GM12872 (cell line): Measurements from ENCODE around the gene GPR32.

ENCODE experiments used
- TF ChIP-seq, protein P1 (sequence below): IDR thresholded peaks from 3 replicates; pipeline ENCODE4 v1.5.1; 2011; ENCODE audit warnings: low read depth, mild to moderate bottlenecking, low read length, moderate library complexity; ENCODE audit not compliant: insufficient read depth

GPR32 gene

GRCh38 chr19:50739132-50739913, 30.9 kb upstream of the GPR32 start:
- TF ChIP-seq, protein P1, sequence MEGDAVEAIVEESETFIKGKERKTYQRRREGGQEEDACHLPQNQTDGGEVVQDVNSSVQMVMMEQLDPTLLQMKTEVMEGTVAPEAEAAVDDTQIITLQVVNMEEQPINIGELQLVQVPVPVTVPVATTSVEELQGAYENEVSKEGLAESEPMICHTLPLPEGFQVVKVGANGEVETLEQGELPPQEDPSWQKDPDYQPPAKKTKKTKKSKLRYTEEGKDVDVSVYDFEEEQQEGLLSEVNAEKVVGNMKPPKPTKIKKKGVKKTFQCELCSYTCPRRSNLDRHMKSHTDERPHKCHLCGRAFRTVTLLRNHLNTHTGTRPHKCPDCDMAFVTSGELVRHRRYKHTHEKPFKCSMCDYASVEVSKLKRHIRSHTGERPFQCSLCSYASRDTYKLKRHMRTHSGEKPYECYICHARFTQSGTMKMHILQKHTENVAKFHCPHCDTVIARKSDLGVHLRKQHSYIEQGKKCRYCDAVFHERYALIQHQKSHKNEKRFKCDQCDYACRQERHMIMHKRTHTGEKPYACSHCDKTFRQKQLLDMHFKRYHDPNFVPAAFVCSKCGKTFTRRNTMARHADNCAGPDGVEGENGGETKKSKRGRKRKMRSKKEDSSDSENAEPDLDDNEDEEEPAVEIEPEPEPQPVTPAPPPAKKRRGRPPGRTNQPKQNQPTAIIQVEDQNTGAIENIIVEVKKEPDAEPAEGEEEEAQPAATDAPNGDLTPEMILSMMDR: no peak

- TF ChIP-seq, protein P1: no peak
Measured at GRCh38 chr19:50739914-50740426, 30.3 kb upstream of the GPR32 start.

GRCh38 chr19:50741179-50741933, 28.9 kb upstream of the GPR32 start:
- TF ChIP-seq, protein P1: no peak

DNA sequence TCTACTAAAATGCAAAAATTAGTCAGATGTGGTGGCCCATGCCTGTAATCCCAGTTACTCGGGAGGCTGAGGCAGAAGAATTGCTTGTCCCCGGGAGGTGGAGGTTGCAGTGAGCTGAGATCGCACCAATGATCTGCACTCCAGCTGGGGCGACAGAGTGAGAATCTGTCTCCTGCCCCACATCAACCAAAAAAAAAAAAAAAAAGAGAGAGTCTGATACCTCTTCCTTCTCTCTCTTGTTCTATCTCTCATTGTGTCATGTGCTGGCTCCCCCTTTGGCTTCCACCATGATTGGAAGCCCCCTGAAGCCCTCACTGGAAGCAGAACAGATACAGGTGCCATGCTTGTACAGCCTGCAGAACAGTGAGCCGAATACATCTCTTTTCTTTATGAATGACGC, 26.7 kb upstream of the GPR32 start:
- TF ChIP-seq, protein P1: no peak

DNA sequence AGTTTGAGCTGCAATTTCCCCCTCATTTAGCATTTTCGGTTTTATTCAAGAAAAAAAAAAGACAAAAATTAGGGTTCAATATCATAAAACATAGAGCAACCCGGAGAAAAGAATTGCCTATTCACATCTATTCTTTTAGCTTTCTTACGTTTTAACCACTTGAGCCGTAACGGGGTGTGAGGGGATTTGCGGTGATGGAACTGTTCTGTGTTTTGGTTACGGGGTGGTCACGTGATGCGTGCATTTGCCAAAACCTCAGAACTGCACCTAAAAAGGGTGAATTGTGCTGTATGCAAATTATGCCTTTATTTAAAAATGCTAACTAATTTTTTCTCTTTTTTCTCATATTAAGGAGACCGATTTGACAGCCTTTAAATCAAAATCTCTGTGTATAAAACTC, 25.0 kb upstream of the GPR32 start:
- TF ChIP-seq, protein P1: no peak

GRCh38 chr19:50749490-50749889, 20.8 kb upstream of the GPR32 start:
- TF ChIP-seq, protein P1: no peak

DNA sequence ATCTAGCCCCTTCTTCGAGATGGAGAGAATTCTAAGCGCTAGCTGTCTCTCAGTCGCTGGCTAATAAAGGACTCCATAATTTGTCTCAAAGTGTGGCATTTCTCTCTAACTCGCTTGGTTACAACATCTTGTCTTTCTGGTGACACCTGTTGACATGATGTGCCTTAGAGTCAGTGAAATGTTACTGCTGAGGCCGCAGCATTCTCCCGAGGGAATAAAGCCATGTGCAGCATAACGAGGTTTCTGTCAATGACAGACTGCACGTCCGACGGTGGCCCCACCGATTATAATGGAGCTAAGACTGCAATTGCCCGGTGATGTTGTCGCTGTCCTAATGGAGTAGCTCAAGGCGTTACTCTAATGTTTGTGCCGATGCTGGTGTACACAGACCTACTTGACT, 20.3 kb upstream of the GPR32 start:
- TF ChIP-seq, protein P1: no peak
